ENCODE measurements around the gene HTR3C.

DNA sequence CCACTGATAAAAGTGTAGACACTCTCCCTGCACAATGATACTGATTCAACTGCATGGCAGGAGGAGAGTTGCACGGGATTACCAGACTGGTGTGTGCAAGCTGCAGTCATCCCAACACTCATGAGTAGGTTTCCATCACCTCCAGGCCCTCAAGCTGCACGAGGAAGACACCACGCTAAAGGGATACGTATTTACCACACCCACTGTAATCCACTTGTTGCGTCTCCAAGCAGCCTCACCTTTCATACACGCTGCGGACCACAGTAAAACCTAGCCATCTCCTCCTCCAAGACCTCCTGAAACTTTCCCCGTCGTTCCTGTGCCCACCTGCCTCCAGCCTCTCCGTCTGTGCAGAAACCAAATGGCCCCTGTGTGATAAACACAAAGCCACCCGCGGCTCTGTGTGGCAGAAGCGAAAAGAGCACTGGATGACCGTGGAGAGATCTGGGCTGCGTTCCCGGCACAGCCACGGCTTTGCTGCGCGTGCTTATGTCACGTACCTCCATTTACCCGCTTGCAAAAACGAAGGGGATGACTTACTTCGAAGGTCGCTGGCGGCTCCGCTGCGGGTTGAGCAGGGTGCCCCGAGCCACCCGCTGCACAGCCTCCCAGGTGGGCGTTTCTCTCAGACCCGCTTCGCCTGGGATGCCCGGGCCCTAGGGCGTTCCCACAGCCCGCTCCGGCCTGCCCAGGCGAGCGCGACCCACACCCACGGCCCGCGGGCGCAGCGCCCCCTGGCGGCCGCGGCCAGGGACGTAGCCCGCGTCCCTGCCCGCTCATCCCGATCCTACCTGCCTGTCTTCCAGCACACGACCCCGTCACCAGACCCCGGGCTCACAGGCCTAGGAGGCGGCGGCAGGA is 35.8 kb upstream of the HTR3C start:
- TF ChIP-seq, protein P1, sequence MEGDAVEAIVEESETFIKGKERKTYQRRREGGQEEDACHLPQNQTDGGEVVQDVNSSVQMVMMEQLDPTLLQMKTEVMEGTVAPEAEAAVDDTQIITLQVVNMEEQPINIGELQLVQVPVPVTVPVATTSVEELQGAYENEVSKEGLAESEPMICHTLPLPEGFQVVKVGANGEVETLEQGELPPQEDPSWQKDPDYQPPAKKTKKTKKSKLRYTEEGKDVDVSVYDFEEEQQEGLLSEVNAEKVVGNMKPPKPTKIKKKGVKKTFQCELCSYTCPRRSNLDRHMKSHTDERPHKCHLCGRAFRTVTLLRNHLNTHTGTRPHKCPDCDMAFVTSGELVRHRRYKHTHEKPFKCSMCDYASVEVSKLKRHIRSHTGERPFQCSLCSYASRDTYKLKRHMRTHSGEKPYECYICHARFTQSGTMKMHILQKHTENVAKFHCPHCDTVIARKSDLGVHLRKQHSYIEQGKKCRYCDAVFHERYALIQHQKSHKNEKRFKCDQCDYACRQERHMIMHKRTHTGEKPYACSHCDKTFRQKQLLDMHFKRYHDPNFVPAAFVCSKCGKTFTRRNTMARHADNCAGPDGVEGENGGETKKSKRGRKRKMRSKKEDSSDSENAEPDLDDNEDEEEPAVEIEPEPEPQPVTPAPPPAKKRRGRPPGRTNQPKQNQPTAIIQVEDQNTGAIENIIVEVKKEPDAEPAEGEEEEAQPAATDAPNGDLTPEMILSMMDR (conservative IDR thresholded peaks at IDR 0.05; ENCODE audit: low read length), result peak; percentile 87
- no peak for TF ChIP-seq EZH2phosphoT487 (IDR thresholded peaks at IDR 0.05; ENCODE audit: borderline replicate concordance)
